NCI-H187 treated with DMSO at 0.1 percent for 48 hours (cell line): Measurements from ENCODE around the gene HMGB2.

Experiments used
- DNase-seq: peaks from one replicate; lab custom pipeline; 2025; lab: John Stamatoyannopoulos, UW

Gene HMGB2

GRCh38 chr4:173288296-173288695 is 45.9 kb downstream of the HMGB2 start:
- DNase-seq: no peak

DNA sequence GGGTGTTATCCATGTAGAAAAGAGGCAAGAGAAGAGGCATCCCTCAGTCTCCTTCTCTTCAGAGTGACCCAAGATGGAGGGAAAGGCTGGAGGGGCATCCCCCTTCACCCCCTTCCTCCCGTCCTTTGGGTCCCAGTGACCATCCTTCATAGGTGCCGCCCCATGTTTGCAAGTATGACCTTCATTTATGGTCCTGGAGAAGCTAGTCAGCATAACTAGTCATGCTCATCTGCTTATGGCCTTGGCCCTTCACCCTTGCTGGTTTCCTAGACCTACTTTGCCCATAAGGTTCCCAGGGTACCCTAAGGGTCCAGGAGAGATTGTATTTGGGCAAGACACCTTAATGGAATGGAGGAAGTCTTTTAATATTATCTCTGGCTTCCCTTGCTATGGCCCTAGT is 46.7 kb downstream of the HMGB2 start:
- no peak for DNase-seq

DNA sequence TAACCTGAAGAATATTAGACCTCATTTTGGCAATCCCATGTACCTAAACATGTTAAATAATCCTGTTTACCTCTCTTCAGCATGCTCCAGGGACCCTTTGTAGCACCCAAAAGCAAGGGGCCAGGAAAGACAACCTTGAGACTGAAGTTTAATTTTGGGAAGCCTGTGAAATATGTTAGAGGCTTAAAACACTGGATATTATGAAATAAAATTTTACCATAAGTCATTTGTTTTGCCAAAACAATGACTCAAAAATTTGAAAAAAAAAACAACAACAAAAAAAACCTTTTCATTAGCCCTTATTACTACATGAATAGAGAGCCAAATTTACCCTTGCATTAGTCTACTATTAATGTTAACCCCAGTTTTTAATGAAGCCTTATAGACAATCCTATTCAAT is 49.7 kb downstream of the HMGB2 start:
- no peak for DNase-seq

- no peak for DNase-seq
Measured at GRCh38 chr4:173282626-173283025, 51.5 kb downstream of the HMGB2 start.

GRCh38 chr4:173282256-173282562 is 51.9 kb downstream of the HMGB2 start:
- no peak for DNase-seq

DNA sequence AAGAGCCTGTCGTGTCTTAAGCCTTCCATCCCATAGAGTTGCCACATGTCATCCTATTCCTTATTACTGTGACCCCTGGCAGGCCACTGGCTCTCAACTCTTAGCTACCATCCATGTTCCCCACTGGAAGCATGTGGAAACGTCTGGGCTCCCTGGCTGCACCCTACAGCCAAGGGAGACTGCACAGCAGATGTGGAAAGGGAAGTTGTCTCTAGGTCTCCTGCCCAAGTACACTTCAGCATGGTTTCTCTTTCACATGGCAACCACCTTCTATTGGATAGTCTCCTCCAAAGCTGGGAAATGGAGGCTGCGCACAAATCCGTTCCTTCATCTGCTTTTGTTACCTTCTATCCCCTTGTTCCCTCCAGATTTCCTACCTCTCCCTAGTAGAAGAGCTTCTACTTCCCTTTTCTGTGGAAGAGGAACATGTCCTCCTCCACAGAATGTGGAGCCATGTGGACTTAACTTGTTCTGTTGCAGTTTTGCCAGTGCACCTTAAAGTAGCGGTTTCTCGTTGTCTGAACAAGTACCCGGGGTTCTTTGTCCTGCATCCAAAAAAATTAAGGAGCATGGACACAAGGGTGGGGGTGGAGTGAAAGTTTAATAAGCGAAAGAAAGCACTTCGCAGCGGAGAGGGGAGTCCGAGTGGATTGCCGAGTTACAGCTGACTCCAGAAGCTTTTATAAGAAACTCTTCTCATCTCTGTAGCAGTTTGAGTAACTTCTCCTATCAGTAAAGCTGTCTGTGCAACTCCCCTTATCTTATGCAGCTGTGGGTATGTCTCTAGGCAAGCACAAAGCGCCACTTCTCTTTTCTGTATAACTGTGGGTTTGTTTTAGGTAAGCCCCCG is 52.5 kb downstream of the HMGB2 start:
- no peak for DNase-seq
